Measurements from ENCODE around the gene KLF9.
A peak's percentile ranks its signal among the peaks of the same experiment; 100 is the strongest.

KLF9 gene

GRCh38 chr9:70407081-70407503 is 7.4 kb downstream of the KLF9 start:
- Histone ChIP-seq H3K27ac (peak overlapping the region; percentile 95), H3K4me3 (ENCODE audit: low read depth, low read length) (no peak overlapping the region), H3K27me3 (replicated peaks) (no peaks in the 10 kb centered on the region), H3K36me3 (replicated peaks) (no peaks in the 10 kb centered on the region)
- no peak for TF ChIP-seq CTCF (IDR thresholded peaks at IDR 0.05; ENCODE audit: low read depth, low read length, missing control alignments)
- peak; percentile 81 for DNase-seq
- in situ Hi-C loops (cut with HindIII; ENCODE audit: low pct_ligation_motif_present, low sequenced_read_pairs), result loop anchor here (25.0 kb wide), 1 partner anchor 180 kb away; no protein-coding TSS in a partner anchor

- peak overlapping the region; percentile 95 for H3K27ac ChIP-seq
- no peak overlapping the region for H3K4me3 ChIP-seq (ENCODE audit: low read depth, low read length)
- peak; percentile 59 for DNase-seq
- in situ Hi-C loops (cut with HindIII; ENCODE audit: low pct_ligation_motif_present, low sequenced_read_pairs), result loop anchor here (25.0 kb wide), 1 partner anchor 181 kb away; no protein-coding TSS in a partner anchor
- no peaks in the 10 kb centered on the region for H3K36me3 ChIP-seq (replicated peaks)
- no peak for TF ChIP-seq CTCF (IDR thresholded peaks at IDR 0.05; ENCODE audit: low read depth, low read length, missing control alignments)
- no peaks in the 10 kb centered on the region for H3K27me3 ChIP-seq (replicated peaks)
Measured at GRCh38 chr9:70406434-70406862, 8.0 kb downstream of the KLF9 start.

GRCh38 chr9:70405808-70406433 is 8.5 kb downstream of the KLF9 start:
- DNase-seq, result no peak
- no peaks in the 10 kb centered on the region for H3K36me3 ChIP-seq (replicated peaks)

GRCh38 chr9:70404261-70404660 is 10.2 kb downstream of the KLF9 start:
- in situ Hi-C loops (cut with HindIII; ENCODE audit: low pct_ligation_motif_present, low sequenced_read_pairs), result loop anchor here (25.0 kb wide), 1 partner anchor 183 kb away; no protein-coding TSS in a partner anchor
- Histone ChIP-seq H3K4me3 (ENCODE audit: low read depth, low read length) (no peak overlapping the region), H3K27me3 (replicated peaks) (no peaks in the 10 kb centered on the region), H3K27ac (no peak overlapping the region), H3K36me3 (replicated peaks) (no peaks in the 10 kb centered on the region)
- no peak for DNase-seq
- TF ChIP-seq CTCF (IDR thresholded peaks at IDR 0.05; ENCODE audit: low read depth, low read length, missing control alignments), result no peak

More at GRCh38 chr9:70405808-70406433, 8.5 kb downstream of the KLF9 start:
- Histone ChIP-seq H3K4me3 (ENCODE audit: low read depth, low read length) (no peak overlapping the region), H3K27me3 (replicated peaks) (no peaks in the 10 kb centered on the region), H3K27ac (peak overlapping the region; percentile 95)
- in situ Hi-C loops (cut with HindIII; ENCODE audit: low pct_ligation_motif_present, low sequenced_read_pairs), result loop anchor here (25.0 kb wide), 1 partner anchor 181 kb away; no protein-coding TSS in a partner anchor
- no peak for TF ChIP-seq CTCF (IDR thresholded peaks at IDR 0.05; ENCODE audit: low read depth, low read length, missing control alignments)

GRCh38 chr9:70403618-70404025 is 10.8 kb downstream of the KLF9 start:
- DNase-seq, result no peak
- in situ Hi-C loops (cut with HindIII; ENCODE audit: low pct_ligation_motif_present, low sequenced_read_pairs), result loop anchor here (25.0 kb wide), 1 partner anchor 184 kb away; no protein-coding TSS in a partner anchor
- Histone ChIP-seq H3K27ac (no peak overlapping the region), H3K27me3 (replicated peaks) (no peaks in the 10 kb centered on the region), H3K36me3 (replicated peaks) (no peaks in the 10 kb centered on the region), H3K4me3 (ENCODE audit: low read depth, low read length) (no peak overlapping the region)
- TF ChIP-seq CTCF (IDR thresholded peaks at IDR 0.05; ENCODE audit: low read depth, low read length, missing control alignments), result no peak
